ENCODE results near the gene PADI1.

DNA sequence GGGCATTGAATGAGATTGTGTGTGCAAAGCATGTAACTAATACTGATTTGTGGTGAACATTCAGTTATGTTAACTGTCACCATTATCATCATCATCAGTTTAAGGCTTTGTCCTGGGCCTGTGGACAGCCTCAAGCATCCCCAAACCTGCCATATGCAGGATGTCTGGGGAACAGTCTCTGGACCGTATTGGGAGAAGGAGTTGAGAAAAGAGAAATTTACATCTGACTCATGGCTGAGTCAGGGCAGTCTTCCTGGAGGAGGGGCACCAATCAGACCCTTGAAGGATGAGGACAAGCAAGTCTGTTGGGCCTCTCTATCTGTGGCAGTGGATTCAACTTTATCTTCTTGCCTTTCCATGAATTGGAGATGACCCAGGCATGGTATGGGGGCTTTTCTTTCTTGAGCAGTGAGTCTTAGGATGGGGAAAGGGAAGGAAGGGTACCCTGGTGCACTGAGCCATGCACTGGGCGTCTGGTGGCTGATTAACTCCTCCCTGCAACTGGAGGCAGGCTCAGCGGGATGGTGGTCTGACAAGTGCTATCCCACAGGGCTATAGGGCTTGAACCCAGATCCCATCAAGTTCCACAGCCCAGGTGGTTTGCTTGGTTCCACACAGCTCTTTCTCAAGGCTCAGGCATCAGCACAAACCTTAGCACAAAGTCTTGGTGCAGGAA is 46.9 kb downstream of the PADI1 start:
- TF ChIP-seq FOXK2 (IDR thresholded peaks at IDR 0.05) (no peak), ZNF384 (IDR thresholded peaks at IDR 0.05) (no peak), CTBP1 (IDR thresholded peaks at IDR 0.05; ENCODE audit: borderline replicate concordance) (no peak), FOXM1 (IDR thresholded peaks at IDR 0.05; ENCODE audit: borderline replicate concordance) (no peak), TARDBP (IDR thresholded peaks at IDR 0.05) (no peak), BHLHE40 (IDR thresholded peaks at IDR 0.05; ENCODE audit: borderline replicate concordance) (no peak), ARNT (IDR thresholded peaks at IDR 0.05) (no peak), HDGF (IDR thresholded peaks at IDR 0.05; ENCODE audit: borderline replicate concordance) (no peak), NFRKB (IDR thresholded peaks at IDR 0.05) (no peak), FOXA1 (IDR thresholded peaks at IDR 0.05) (no peak), ELF4 (IDR thresholded peaks at IDR 0.05) (no peak)
- TF ChIP-seq, protein P1, sequence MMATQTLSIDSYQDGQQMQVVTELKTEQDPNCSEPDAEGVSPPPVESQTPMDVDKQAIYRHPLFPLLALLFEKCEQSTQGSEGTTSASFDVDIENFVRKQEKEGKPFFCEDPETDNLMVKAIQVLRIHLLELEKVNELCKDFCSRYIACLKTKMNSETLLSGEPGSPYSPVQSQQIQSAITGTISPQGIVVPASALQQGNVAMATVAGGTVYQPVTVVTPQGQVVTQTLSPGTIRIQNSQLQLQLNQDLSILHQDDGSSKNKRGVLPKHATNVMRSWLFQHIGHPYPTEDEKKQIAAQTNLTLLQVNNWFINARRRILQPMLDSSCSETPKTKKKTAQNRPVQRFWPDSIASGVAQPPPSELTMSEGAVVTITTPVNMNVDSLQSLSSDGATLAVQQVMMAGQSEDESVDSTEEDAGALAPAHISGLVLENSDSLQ (IDR thresholded peaks at IDR 0.05): no peak
